Measurements from ENCODE around the gene SLC39A13.

DNA sequence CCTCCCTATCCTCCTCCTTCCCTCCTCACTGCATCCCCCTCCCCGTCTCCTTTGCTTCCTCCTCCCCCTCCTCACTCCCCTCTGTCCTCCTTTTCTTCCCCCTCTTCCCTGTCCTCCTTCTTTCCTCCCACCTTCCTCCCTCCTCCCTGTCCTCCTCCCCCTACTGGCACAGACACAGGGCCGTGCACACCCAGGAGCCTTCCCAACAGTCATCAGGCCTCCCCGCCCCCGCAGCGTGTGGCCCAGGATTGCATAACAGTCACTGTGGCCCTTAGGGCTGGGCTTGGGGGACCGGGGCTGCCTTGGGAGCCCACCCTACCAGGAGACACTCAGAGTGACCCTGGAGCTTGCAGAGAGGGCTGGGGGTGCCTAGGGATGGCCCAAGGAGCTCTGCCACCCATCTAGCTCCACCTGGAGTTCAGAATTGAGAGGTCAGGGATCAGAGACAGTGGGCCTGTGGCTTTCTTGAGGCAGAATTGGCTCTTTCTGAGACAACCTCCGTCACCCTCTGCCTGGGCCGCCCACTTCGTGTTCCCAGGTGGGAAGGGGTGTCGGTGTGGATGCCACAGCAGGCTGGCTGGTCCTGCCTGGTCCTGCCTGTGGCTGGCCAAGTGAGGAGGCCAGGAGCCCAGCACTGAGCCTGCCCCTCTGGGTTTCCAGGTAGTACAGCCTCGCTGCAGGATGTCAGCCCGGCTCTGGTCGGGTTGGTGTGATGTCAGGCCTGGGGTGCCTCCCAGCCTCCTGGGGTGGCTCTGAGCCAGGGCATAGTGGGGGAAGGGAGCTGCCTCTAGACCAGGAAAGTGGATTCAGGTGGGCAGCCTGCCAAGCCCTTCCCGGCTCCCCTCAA is 31.6 kb upstream of the SLC39A13 start:
- TF ChIP-seq CTCF (IDR thresholded peaks at IDR 0.05; ENCODE audit: low read length) (no peak), EZH2phosphoT487 (IDR thresholded peaks at IDR 0.05; ENCODE audit: low read length) (no peak)
